ENCODE measurements around the gene ARFGEF2. TPM values are rescaled to one million over a fixed set of nuclear protein-coding genes. Genes with fewer than 3 reads are reported as not detected.

ARFGEF2 gene
- total and polyA plus RNA-seq, 2 of the 8 experiments (the other 6 are each of a cell fraction or from before 2014, with no cell fraction given), result 8.1 to 21.8 TPM

DNA sequence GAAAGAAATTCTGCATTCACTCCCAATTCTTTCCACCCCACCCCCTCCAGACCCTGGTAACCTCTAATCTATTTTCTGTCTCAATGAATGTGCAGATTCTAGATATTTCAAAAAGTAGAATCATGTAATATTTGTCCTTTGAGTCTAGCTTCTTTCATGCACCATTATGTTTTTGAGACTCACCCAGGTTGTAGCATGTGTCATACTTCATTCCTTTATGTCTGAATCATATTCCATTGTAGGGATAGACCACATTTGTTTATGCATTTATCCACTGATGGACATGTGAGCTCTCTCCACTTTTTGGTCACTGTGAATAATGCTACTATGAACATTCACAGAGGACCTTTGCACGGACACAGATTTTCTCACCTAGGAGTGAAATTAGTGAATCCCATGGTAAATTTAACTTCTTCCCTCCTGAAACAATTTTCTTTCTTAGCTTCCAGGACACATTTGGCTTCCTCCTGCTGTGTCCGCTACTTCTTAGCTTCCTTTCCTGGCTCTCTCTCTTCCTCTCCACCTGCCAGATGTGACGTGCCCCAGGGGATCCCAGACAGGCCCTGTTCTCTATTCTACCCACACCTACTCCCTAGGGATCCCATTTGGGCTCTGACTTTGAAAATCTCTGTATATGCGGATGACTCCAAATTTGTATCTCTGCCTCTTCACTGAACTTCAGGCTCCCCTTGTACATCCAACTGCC lies 24.1 kb upstream of the ARFGEF2 start:
- Histone ChIP-seq H2AFZ (ENCODE audit: low read length) (no peak overlapping the region), H3K79me2 (ENCODE audit: control insufficient read depth in 1 of 2, insufficient read depth in 2 of 2, low read length in 2 of 2) (no peaks in the 10 kb centered on the region), H4K8ac (ENCODE audit: extremely low read depth, insufficient read depth, low read length) (no peak overlapping the region), H3K18ac (ENCODE audit: extremely low read depth, low read length) (no peak overlapping the region), H3K36me3 (ENCODE audit: control insufficient read depth in 2 of 4, insufficient read depth in 4 of 4, low read length in 3 of 4) (no peaks in the 10 kb centered on the region), H4K20me1 (replicated peaks in 1 of 2; ENCODE audit: control insufficient read depth in 1 of 2, insufficient read depth in 2 of 2, low read length in 2 of 2) (no peaks in the 10 kb centered on the region), H3K14ac (ENCODE audit: insufficient read length) (no peak overlapping the region), H3K4me2 (ENCODE audit: insufficient read depth in 1 of 2, low read depth in 2 of 2, low read length in 2 of 2) (no peak overlapping the region), H3K27ac (ENCODE audit: low read depth, low read length) (no peak overlapping the region), H3K4me1 (replicated peaks in 1 of 4; ENCODE audit: control insufficient read depth in 3 of 4, insufficient read depth in 4 of 4, low read length in 3 of 4) (no peaks in the 10 kb centered on the region), H2BK5ac (ENCODE audit: low read depth, low read length) (no peak overlapping the region), H4K91ac (replicated peaks; ENCODE audit: insufficient read length, low read length) (no peak overlapping the region), H2BK15ac (ENCODE audit: low read length) (no peak overlapping the region), H3K79me1 (ENCODE audit: low read depth, low read length) (no peaks in the 10 kb centered on the region), H3K23me2 (ENCODE audit: low read depth, low read length) (no peaks in the 10 kb centered on the region), H3K23ac (ENCODE audit: insufficient read length) (no peak overlapping the region), H2BK20ac (ENCODE audit: low read length) (no peak overlapping the region), H2AK5ac (ENCODE audit: low read depth, low read length) (no peak overlapping the region), H2BK12ac (ENCODE audit: low read depth, low read length) (no peak overlapping the region), H3K9ac (replicated peaks in 1 of 4; ENCODE audit: extremely low read depth in 1 of 4, low read depth in 3 of 4, low read length in 3 of 4) (no peak overlapping the region), H3K4me3 (ENCODE audit: extremely low read depth in 1 of 4, insufficient read depth in 2 of 4, low read depth in 3 of 4, low read length in 4 of 4) (no peak overlapping the region), H2BK120ac (replicated peaks; ENCODE audit: low read depth, low read length) (no peak overlapping the region), H4K5ac (ENCODE audit: insufficient read length, low read depth, low read length) (no peak overlapping the region), H3K56ac (replicated peaks; ENCODE audit: insufficient read length, low read depth, low read length) (no peak overlapping the region), H3K27me3 (replicated peaks in 1 of 4; ENCODE audit: control insufficient read depth in 3 of 4, extremely low read depth in 1 of 4, insufficient read depth in 3 of 4, low read length in 3 of 4) (no peaks in the 10 kb centered on the region), H3K9me3 (ENCODE audit: insufficient read depth in 2 of 2, low read depth in 1 of 2, low read length in 1 of 2) (no peaks in the 10 kb centered on the region), H3K4ac (replicated peaks; ENCODE audit: insufficient read length, low read depth, low read length) (no peak overlapping the region)
- DNase-seq (ENCODE audit: low read depth in 1 of 2, low spot score in 2 of 2) (no peak), FAIRE-seq (no peak)
- 74% methylated on average over 4 of the region's 4 CpGs; no CpG with 5 or more reads in 1 of the 2 experiments for WGBS, 2 experiments (ENCODE audit: extremely low coverage in 1 of 2, insufficient coverage in 1 of 2, insufficient read length in 1 of 2, insufficient replicate concordance in 2 of 2, low coverage in 1 of 2, low lambda C conversion rate in 2 of 2, missing lambda C conversion rate in 1 of 2)
- TF ChIP-seq EP300 (IDR thresholded peaks at IDR 0.05; ENCODE audit: borderline replicate concordance in 1 of 2, low read depth in 2 of 2, low read length in 2 of 2) (no peak), SRF (IDR thresholded peaks at IDR 0.05; ENCODE audit: low read depth, low read length) (no peak), CREB1 (IDR thresholded peaks at IDR 0.05) (no peak), HDAC2 (IDR thresholded peaks at IDR 0.05; ENCODE audit: borderline replicate concordance in 1 of 2, low read depth in 2 of 2, low read length in 2 of 2) (no peak), SP2 (IDR thresholded peaks at IDR 0.05; ENCODE audit: low read length) (no peak), CEBPB (IDR thresholded peaks at IDR 0.05; ENCODE audit: low read depth, low read length) (no peak), FOSL1 (IDR thresholded peaks at IDR 0.05; ENCODE audit: insufficient read depth, low read depth, low read length) (no peak), POLR2AphosphoS5 (IDR thresholded peaks at IDR 0.05; ENCODE audit: low read depth, low read length) (no peak), EGR1 (IDR thresholded peaks at IDR 0.05; ENCODE audit: borderline replicate concordance, low read depth, low read length) (no peak), GTF2F1 (IDR thresholded peaks at IDR 0.05; ENCODE audit: borderline replicate concordance, low read depth, low read length) (no peak)
- TF ChIP-seq, protein P1, sequence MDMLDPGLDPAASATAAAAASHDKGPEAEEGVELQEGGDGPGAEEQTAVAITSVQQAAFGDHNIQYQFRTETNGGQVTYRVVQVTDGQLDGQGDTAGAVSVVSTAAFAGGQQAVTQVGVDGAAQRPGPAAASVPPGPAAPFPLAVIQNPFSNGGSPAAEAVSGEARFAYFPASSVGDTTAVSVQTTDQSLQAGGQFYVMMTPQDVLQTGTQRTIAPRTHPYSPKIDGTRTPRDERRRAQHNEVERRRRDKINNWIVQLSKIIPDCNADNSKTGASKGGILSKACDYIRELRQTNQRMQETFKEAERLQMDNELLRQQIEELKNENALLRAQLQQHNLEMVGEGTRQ (IDR thresholded peaks at IDR 0.05; ENCODE audit: low read length), result no peak
- ChIA-PET CTCF (ENCODE audit: partially characterized antibody) (interaction anchor here (0.9 to 7.3 kb wide), 4 partner anchors 24 to 272 kb away, joined by 3 to 67 read pairs (median 3); no protein-coding TSS in a partner anchor), POLR2A (ENCODE audit: partially characterized antibody) (no interaction called here)

Data from H1 (cell line).